HG02588 (cell line): Measurements from ENCODE around the gene FRYL.
"Not testable (repeated sequence)": the region's sequence is repeated elsewhere in the genome, so short reads cannot be mapped to it uniquely, and the experiment has no call there.

Experiments used
- ATAC-seq: cut with Tn5 transposase; IDR thresholded peaks from one replicate; pipeline ENCODE4 v1.9.1; 2021; ENCODE audit warnings: mild to moderate bottlenecking, moderate library complexity; ENCODE audit not compliant: unreplicated experiment

Gene FRYL

GRCh38 chr4:48668254-48669017, 111.6 kb downstream of the FRYL start:
- no peak for ATAC-seq

GRCh38 chr4:48667148-48667547, 112.9 kb downstream of the FRYL start:
- ATAC-seq: no peak

GRCh38 chr4:48665555-48666186, 114.4 kb downstream of the FRYL start:
- ATAC-seq: no peak

GRCh38 chr4:48664938-48665337, 115.1 kb downstream of the FRYL start:
- ATAC-seq: no peak

GRCh38 chr4:48661391-48661790, 118.7 kb downstream of the FRYL start:
- no peak for ATAC-seq

GRCh38 chr4:48660347-48660746, 119.7 kb downstream of the FRYL start:
- ATAC-seq: no peak

GRCh38 chr4:48654015-48654664, 125.9 kb downstream of the FRYL start:
- no peak for ATAC-seq

- ATAC-seq: no peak
These were observed 126.7 kb downstream of the FRYL start for GRCh38 chr4:48653217-48654014.

GRCh38 chr4:48651914-48652313, 128.2 kb downstream of the FRYL start:
- ATAC-seq: no peak

GRCh38 chr4:48649505-48649904, 130.6 kb downstream of the FRYL start:
- ATAC-seq: no peak

GRCh38 chr4:48645225-48645794, 134.8 kb downstream of the FRYL start:
- no peak for ATAC-seq

- ATAC-seq: no peak
These were observed 137.4 kb downstream of the FRYL start for GRCh38 chr4:48642421-48643374.

GRCh38 chr4:48641401-48641800, 138.7 kb downstream of the FRYL start:
- ATAC-seq: no peak

- ATAC-seq: no peak
These were observed 139.4 kb downstream of the FRYL start for GRCh38 chr4:48640699-48641098.

- no peak for ATAC-seq
These were observed 139.9 kb downstream of the FRYL start for GRCh38 chr4:48640225-48640624.

GRCh38 chr4:48639807-48640206, 140.3 kb downstream of the FRYL start:
- no peak for ATAC-seq

- not testable (repeated sequence) for ATAC-seq
These were observed 141.5 kb downstream of the FRYL start for GRCh38 chr4:48638586-48638985.

- ATAC-seq: no peak
These were observed 143.2 kb downstream of the FRYL start for GRCh38 chr4:48636911-48637310.

GRCh38 chr4:48635980-48636379, 144.1 kb downstream of the FRYL start:
- ATAC-seq: no peak

- ATAC-seq: no peak
These were observed 144.8 kb downstream of the FRYL start for GRCh38 chr4:48635310-48635709.
